Lower leg skin (tissue), 3 donors: ENCODE results near the gene ASPN.

ENCODE experiments used
- CTCF ChIP-seq, 3 donors: fragments of 450-650 bp; IDR thresholded peaks; one replicate each; pipeline ENCODE4 v1.5.1; 2016; ENCODE audit warnings: antibody characterized with exemption in 3 of 3, mild to moderate bottlenecking in 3 of 3, moderate library complexity in 2 of 3
- POLR2A ChIP-seq, 2 donors: fragments of 450-650 bp; IDR thresholded peaks; one replicate each; pipeline ENCODE4 v1.6.1; 2016 to 2017; ENCODE audit warnings: antibody characterized with exemption in 2 of 2, mild to moderate bottlenecking in 1 of 2, moderate library complexity in 1 of 2

- TF ChIP-seq CTCF (IDR thresholded peaks at IDR 0.05) (no peak), POLR2A (IDR thresholded peaks at IDR 0.05) (no peak)
Observed at GRCh38 chr9:92463984-92464383, 18.3 kb downstream of the ASPN start.
